DLD1 (cell line): ENCODE data around the gene COMT.
"Not testable (repeated sequence)": the region's sequence is repeated elsewhere in the genome, so short reads cannot be mapped to it uniquely, and the experiment has no call there.

ENCODE experiments used
- in situ Hi-C: cut with HindIII; loops from 2 replicates; pipeline ENCODE4 v1.10.0; 2017; ENCODE audit warnings: low sequenced_read_pairs

The COMT gene

GRCh38 chr22:19941365-19942082 lies at the start of gene COMT, which contains the start of gene TXNRD2:
COMT (plus strand) TSS chr22:19941772; CDS start chr22:19962527, 20,755 bp downstream.
TXNRD2 (minus strand) TSS chr22:19941818; CDS start chr22:19941803, 15 bp downstream.
- in situ Hi-C loops, result no loop called here

DNA sequence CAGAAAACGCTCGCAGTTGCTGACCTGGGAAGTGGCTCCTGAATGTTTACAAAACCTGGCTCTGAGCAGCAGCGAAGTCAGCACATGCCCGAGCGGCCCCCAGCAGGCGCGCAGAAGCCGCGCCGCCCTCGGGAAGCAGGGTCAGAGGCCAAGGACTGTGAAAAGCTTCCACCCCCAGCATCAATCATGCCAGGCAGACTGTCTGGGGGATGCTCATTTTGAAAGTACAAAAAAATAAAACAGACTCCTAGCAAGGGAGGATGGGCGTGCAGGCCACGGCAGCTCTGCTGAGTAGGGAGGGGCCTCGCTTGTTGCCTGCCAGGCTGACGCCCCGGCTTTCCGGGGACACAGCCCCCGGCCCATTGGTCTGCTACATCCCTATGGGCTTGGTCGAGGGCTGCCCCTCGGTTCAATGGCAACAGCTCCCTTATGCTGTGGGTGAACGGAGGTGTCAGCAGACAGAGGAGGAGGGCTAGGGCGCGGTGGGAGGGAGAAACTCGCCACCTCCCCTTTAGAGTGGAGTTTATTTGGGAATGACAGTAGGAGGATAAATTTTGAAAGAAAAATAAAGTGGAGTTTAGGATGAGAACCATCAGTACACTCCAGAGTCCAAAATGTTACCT lies 49.2 kb upstream of the COMT start:
- in situ Hi-C loops, result no loop called here

- in situ Hi-C loops, result no loop called here
Observed at GRCh38 chr22:19892925-19893324, 48.6 kb upstream of the COMT start.

DNA sequence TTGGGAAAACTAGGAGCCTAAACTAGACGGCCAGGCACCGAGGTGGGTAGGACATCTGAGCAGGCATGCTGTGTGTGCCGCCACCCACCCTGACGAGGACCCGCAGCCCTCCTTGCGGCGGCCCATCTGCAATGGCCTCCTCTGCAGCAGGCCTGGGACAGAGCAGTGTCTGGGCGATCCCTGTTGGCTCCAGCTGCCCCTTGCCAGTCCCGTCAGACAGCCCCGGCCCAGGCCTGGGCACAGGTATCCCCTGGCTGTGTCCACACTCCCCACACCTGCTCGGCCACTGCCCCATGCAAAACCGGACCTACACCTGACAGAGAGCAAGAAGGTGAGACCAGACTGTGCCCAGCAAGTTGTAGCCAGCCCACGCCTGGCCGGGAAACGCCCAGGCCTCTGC lies 48.2 kb upstream of the COMT start:
- in situ Hi-C loops, result no loop called here

DNA sequence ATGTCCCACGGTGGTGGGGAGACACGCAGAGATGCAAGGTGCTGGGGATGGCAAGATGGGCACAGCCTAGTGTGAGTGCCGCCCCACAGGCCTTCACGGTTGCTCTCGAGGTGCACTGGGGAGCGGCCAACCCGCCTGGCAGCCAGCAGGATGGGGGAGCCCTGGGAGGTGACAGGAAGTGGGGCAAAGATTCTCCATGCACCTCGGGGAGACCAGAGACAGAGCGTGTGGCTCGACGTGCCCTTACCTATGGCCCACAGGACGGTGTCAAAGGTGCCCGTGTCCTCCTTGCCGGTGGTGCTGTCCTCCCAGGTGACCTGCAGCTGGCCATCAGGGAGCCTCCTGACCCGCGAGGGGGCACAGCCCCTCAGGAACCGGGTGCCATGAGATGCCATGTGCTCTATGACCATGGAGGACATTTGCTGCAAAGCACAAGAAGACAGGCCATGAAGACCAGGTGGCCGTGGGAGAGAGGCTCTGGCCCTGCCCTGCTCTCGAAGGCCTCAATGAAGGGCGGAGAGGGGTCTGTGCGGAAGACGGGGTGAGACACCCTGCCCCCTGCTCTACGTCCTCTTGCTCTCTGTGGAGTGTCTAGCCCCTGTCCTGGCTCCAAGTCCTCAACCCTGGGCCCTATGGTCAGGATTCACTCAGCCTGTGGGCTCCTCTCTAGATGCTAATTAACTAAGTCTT lies 46.3 kb upstream of the COMT start:
- in situ Hi-C loops, result no loop called here

GRCh38 chr22:19896665-19897355 lies 44.8 kb upstream of the COMT start:
- in situ Hi-C loops, result no loop called here

DNA sequence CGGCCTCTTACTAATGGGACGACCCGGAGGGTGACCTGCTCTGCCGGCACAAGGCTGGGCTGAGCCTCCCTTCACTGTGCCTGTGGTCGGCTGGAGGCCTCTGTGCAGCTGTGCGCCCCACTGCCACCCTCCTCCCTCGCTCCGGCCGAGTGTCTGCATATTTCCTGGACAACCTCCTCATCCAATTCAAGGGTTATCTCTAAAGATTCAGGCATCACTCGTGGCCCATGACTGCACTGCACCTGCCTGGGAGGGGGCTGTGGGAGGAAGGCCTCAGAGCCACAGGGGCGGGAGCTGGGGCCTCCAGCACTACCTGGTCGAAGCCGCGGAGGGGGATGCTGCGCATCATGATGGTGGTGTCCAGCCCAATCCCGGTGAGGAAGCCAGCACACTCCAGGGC lies 43.8 kb upstream of the COMT start:
- in situ Hi-C loops, result no loop called here

DNA sequence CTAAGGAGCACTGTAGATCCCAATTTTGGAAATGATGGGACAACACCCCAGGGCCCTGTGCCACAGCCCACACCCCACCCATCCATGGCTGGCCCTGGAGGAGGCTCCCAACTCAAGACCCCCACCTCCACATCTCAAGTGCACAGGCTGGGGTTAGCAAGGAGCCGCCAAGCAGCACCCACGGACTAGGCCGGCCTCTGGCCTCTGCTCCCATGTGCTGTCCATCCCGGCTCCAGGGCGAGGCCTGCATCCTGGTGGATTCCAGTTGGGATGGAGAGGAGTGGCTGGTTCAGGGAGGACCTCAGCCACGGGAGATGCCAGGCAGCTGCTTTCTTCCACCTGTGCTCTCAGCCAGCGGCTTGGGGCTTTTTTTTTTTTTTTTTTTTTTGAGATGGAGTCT lies 43.4 kb upstream of the COMT start:
- in situ Hi-C loops, result no loop called here

DNA sequence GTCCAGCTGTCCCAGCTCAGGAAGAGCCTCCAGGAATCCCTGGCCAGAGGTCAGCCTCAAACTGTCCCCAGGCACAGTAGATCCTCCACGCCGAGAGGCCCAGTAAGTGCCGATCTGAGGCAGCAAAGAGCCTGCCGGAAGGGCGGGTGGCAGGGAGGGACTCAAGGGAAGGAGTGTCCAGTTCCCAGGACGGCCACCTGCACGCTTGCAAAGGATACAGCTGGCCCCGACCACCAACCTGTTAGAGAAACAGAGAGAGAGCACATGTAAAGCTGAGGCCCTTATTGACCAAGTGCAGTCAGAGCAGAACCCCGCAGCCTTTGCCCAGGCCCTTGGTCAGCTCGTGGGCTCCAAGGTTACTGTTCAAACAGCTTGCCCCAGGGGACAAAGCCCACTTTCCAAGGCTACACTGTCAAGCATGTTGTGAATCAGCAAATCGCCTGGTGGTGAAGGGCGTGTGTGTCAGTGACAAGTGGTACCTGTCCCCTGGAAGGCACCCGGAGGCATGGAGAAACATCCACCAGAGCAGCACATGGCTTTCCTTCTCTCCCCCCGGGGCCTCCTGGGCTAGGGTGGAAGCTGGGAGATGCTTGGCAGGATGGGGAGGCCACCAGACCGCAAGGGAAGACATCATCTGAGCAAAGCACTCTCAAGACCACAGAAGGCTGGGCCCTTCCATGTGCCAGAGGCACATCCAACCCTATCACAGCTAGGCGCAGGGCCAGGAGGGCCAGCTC lies 42.6 kb upstream of the COMT start:
- in situ Hi-C loops, result no loop called here

DNA sequence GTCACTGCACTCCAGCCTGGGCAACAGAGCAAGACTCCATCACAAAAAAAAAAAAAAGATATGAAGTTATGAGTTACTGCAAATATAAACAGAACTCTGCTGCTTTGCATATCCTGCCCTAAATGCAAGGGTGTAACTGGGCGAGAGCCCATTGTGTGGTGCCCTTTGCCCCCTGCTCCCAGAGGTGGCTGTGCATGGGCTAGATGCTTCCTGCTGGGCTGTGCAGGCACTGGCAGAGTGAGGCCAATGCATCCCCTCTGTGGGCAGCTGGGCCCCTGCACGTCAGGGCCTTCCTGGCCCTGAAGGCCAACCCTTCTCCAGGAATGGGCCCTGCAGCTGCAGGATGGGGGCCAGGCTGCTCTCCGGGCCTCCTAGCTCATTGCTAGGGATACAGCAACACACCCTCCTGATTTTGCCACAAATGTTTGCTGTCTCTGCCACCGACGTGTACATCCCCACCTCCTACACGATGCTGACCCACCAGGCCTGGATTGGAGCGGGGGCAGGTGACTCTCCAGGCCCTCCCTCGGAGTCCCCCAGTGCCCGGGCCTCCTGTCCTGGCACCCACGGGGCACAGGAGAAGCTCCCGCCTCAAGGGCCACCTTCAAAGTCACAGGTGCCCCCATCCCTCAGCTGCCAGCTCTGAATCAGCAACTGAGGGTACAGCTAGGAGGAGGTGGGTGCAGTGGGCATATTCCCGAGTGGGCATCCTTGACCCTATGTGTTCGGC lies 40.7 kb upstream of the COMT start:
- in situ Hi-C loops, result no loop called here

DNA sequence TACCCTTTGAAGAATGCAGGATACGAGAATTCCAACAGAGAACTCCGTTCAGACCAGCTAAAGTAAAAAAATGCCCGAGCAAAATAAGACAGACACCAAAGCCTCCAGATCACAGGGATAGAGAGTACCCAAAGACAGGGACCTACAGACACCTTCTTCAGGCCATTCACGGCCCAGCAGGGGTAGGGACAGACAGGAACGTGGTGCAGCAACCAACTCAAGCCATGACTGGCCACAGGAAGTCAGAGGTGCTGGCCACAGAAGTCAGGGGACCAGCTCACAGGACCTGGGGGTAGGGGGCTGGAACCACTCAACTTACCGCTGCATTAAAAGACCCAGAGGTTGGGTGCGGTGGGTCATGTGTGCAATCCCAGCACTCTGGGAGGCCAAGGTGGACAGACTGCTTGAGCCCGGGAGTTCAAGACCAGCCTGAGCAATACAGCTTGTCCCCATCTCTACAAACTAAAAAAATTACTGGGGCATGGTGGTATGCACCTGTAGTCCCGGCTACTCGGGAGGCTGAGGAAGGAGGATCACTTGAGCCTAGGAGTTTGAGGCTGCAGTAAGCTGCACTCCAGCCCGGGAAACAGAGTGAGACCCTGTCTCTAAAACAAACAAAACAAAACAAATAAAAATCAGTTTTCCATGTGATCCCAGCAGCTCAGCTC lies 39.9 kb upstream of the COMT start:
- in situ Hi-C loops, result no loop called here

DNA sequence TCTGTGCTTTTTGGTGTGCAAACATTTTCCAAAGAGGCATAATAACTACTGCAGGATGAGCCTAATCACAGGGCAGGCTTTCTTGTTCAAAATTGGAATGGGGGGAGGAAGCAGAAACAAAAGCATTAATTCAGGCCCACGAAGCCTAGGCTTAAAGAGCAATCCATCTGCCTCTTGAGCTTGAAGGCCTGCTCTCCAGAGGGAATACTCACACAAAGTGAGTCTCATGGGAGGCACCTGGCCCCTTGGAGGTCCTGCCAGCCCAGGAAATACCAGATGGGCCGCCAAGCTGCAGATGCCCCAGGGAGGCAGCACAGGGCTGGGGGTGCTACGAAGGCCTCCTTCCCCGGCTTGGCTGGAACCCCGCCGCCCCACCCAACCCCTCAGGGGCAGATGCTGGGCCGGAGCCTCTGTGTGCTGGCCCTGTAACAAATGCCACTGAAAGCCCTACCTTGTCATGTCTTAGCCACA lies 39.3 kb upstream of the COMT start:
- in situ Hi-C loops, result no loop called here

DNA sequence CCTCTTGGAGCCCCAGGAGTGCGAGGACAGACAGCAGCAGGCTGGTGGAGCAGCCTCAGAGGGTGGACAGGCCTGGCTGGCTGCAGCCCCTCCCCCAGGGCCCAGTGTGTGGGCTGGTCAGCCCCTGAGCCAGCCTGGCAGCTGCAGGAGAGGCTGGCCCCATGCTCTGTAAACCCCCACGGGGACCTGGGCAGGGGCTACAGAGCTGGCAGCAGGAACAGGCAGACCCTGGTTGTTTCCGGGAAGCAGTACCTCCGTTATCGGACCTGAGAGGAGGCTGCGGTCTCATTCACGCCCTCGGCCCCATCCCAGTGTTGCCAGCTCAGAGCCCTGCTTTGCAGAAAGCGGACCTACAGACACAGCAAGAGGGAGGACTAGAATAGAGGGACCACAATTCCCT lies 38.5 kb upstream of the COMT start:
- in situ Hi-C loops, result no loop called here

DNA sequence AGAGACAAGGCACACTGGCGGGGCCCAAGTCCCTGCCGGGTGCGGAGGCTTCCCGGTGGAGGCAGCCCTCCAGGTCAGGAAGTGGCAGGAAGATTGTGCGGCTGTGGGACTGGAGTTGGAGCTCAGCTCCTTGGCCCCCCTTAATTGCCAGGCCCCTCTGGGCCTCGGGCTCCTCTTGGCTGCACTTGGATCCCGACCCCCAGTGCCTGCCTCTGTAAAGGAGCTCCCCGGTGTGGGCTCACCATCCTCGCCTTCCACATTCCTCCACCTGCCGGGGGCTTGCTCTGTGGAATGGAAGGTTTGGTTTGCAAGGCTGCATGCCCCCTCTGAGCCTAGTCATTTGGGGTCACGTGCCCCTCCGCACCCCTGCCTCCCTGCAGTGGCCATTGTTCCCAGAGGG lies 38.1 kb upstream of the COMT start:
- in situ Hi-C loops, result no loop called here

DNA sequence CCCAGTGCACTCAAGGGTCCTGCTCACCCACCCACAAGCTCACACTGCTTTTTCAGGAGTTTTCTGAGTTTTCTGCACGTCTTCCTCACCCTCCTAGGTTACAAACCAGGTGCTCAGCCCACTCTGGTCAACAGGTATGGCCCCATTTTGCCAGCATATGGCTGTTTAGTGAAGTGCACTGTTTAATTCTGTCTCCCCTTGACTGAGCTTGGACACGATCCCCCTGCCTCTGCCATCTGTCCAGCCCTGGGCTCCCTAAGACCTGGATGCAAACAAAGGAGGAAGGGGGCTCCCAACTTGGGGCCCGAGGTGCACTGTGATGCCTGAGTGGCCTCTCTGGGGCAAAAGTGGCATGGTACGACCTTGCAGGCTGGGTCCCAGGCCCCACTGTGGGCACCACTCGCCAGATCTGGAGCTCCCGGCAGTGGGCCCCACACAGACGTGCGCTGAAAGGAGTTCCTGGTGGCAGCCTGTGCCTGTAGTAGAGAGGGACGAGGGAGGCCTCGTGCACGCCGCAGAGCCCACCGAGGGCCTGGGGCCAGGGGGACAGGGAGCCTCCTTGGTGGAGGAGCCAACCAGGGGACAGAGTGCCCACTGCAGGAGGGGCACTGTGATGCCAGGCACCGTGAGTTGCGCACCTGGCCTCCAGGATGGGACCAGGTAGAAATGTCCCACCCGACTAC lies 37.3 kb upstream of the COMT start:
- in situ Hi-C loops, result no loop called here

- in situ Hi-C loops, result no loop called here
Observed at GRCh38 chr22:19904935-19905334, 36.6 kb upstream of the COMT start.

DNA sequence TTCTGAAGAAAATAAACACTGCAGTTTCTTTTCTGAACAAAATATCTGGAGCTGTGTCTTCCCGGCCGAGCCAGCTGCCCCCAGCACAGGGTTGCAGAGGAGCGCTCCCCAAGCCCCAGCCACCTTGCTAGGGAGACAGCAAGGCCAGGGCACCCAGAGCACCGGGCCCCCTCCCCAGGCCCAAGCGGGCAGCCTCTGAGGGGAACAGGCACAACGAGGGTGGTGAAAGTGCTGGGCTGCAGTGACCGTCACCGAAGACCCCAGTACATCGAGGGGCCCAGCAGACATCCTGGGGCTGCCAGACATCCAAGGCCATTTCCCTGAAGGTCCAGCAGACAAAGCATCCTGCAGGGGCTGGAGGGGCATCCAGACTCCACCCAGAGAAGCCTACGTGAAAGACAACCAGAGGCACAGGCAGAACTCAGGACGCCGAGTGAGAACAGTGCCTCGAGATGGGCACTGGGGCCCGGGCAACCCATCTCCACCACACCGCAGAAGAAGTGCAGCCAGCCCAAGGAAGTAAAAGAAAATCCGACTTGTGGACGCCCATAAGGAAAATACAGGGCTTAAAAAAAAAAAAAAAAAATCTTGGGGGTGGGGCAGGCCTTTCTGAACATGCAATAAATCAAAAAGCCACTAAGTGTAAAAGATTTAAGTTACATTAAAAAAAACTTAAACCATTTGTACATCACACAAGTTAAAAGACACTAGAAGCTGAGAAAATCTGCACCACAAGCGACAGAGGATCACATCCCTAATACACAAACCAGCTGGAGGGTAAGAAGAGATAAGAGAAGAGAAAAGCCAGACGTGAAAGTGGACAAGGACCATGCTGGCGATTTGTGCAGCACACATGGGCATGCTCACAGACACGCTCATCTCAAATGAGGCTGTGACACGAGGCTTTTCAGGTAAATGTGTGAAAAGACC lies 36.0 kb upstream of the COMT start:
- in situ Hi-C loops, result no loop called here

GRCh38 chr22:19906864-19907263 lies 34.7 kb upstream of the COMT start:
- in situ Hi-C loops, result not testable (repeated sequence)
